ENCODE results near the gene BICC1.

BICC1 gene

GRCh38 chr10:58486821-58487220, 25.9 kb upstream of the BICC1 start:
- DNase-seq (ENCODE audit: low read depth in 1 of 2, low spot score in 1 of 2) = no peak
- in situ Hi-C loops (cut with HindIII; ENCODE audit: low pct_unique_long_range_greater_than_20kb, low sequenced_read_pairs) = no loop called here
- TF ChIP-seq JUND (IDR thresholded peaks at IDR 0.05; ENCODE audit: low read depth) = no peak

- in situ Hi-C loops (cut with HindIII; ENCODE audit: low pct_unique_long_range_greater_than_20kb, low sequenced_read_pairs) = no loop called here
- no peak for TF ChIP-seq JUND (IDR thresholded peaks at IDR 0.05; ENCODE audit: low read depth)
- DNase-seq (ENCODE audit: low read depth in 1 of 2, low spot score in 1 of 2) = no peak
Measured at GRCh38 chr10:58488921-58489320, 23.8 kb upstream of the BICC1 start.

GRCh38 chr10:58502956-58503355, 9.7 kb upstream of the BICC1 start:
- no peak for TF ChIP-seq JUND (IDR thresholded peaks at IDR 0.05; ENCODE audit: low read depth)
- in situ Hi-C loops (cut with HindIII; ENCODE audit: low pct_unique_long_range_greater_than_20kb, low sequenced_read_pairs) = no loop called here
- no peak for DNase-seq (ENCODE audit: low read depth in 1 of 2, low spot score in 1 of 2)

DNA sequence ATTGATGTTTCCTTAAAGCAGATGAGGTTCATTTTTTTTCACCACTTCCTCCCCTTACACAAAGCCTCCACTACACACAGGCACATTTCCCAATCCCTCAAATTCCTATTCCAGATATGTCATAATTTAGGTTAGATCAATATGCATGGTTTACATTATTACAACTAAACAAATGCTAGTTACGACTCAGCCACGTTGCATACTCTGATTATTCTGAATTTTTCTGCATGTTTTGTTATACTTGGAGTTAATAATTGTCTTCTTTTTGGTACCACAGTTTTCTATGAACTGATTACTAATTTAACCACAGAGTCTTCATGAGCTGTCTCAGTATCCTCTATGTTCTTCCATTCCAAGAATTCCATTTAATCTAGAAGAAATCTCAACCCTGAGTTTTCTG, 4.4 kb upstream of the BICC1 start:
- no peak for DNase-seq (ENCODE audit: low read depth in 1 of 2, low spot score in 1 of 2)
- no peak for TF ChIP-seq JUND (IDR thresholded peaks at IDR 0.05; ENCODE audit: low read depth)
- in situ Hi-C loops (cut with HindIII; ENCODE audit: low pct_unique_long_range_greater_than_20kb, low sequenced_read_pairs) = no loop called here

GRCh38 chr10:58511765-58512490, 744 bp upstream of the BICC1 start:
- no peak for DNase-seq (ENCODE audit: low read depth in 1 of 2, low spot score in 1 of 2)
- in situ Hi-C loops (cut with HindIII; ENCODE audit: low pct_unique_long_range_greater_than_20kb, low sequenced_read_pairs) = no loop called here
- no peak for TF ChIP-seq JUND (IDR thresholded peaks at IDR 0.05; ENCODE audit: low read depth)

DNA sequence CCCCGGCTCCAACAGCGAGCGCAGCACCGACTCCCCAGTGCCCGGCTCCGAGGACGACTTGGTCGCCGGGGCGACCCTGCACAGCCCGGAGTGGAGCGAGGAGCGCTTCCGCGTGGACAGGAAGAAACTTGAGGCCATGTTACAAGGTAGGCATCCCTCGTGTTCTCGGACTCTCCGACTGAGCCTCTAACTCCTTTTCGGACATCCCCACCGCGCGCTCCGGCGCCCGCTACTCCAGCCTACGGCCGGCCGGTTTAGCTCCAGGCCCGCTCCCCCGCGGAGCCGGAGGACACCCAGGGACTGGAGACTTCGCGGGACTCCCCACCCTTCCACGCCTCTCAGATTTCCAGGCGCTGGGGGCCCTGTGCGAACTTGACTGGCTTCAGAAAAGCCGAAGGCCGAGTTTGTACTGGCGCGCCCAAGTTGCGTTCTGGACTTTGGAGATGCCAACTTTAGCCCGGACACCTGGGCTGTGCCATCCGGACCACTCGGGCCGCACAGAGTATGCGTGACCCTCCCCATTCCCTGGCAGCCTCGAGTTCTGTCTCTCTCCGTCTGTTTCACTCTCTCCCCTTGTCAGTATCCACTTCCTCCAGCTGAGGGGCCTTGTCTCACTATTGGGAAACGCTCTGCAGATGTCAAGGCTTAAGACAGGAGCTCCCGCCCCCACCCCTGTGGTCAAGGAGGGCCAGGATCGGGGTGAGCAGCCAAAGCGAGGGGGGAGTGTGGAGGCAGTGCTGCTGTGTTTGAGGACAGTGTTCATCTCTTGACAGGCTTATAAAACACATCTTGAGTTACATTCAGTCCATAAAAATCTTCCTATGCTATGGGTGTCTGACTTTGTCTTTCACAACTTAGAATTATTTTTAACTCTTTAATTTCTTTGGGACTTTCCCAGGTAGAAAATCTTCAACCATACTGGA, 777 bp downstream of the BICC1 start:
- TF ChIP-seq JUND (IDR thresholded peaks at IDR 0.05; ENCODE audit: low read depth) = no peak
- in situ Hi-C loops (cut with HindIII; ENCODE audit: low pct_unique_long_range_greater_than_20kb, low sequenced_read_pairs) = no loop called here
- DNase-seq (ENCODE audit: low read depth in 1 of 2, low spot score in 1 of 2) = no peak

GRCh38 chr10:58514111-58514770, 1.6 kb downstream of the BICC1 start:
- in situ Hi-C loops (cut with HindIII; ENCODE audit: low pct_unique_long_range_greater_than_20kb, low sequenced_read_pairs) = no loop called here
- no peak for DNase-seq (ENCODE audit: low read depth in 1 of 2, low spot score in 1 of 2)
- TF ChIP-seq JUND (IDR thresholded peaks at IDR 0.05; ENCODE audit: low read depth) = no peak

DNA sequence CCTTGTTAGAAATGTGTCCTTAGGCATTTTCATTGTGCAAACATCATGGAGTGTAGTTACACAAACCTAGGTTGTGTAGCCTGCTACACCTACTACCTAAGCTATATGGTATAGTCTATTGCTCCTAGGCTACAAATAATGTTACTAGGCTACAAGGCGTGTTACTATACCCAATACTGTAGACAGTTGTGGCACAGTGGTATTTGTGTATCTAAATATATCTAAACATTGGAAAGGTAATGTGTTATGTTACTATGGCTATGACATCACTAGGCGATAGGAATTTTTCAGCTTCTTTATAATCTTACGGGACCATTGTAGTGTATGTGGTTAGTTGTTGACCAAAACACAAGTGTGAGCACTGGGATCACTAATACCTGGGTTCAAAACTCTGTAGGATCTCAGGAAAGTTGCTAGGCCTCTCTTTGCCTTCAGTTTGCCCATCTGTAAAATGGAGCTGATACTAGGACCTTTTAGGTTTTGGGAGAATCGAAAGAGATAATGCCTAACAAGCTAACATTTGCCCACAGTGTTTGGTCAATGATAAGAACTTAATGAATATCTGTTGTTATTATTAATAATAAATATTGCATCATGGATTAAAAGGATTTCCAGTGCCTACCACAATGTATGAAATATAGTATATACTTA, 2.7 kb downstream of the BICC1 start:
- DNase-seq (ENCODE audit: low read depth in 1 of 2, low spot score in 1 of 2) = peak in 1 of 2 experiments; percentile 38
- in situ Hi-C loops (cut with HindIII; ENCODE audit: low pct_unique_long_range_greater_than_20kb, low sequenced_read_pairs) = no loop called here
- no peak for TF ChIP-seq JUND (IDR thresholded peaks at IDR 0.05; ENCODE audit: low read depth)

GRCh38 chr10:58516119-58516518, 3.4 kb downstream of the BICC1 start:
- in situ Hi-C loops (cut with HindIII; ENCODE audit: low pct_unique_long_range_greater_than_20kb, low sequenced_read_pairs) = no loop called here
- TF ChIP-seq JUND (IDR thresholded peaks at IDR 0.05; ENCODE audit: low read depth) = no peak
- no peak for DNase-seq (ENCODE audit: low read depth in 1 of 2, low spot score in 1 of 2)

- no peak for TF ChIP-seq JUND (IDR thresholded peaks at IDR 0.05; ENCODE audit: low read depth)
- no peak for DNase-seq (ENCODE audit: low read depth in 1 of 2, low spot score in 1 of 2)
- in situ Hi-C loops (cut with HindIII; ENCODE audit: low pct_unique_long_range_greater_than_20kb, low sequenced_read_pairs) = no loop called here
Measured at GRCh38 chr10:58516671-58517070, 4.0 kb downstream of the BICC1 start.

DNA sequence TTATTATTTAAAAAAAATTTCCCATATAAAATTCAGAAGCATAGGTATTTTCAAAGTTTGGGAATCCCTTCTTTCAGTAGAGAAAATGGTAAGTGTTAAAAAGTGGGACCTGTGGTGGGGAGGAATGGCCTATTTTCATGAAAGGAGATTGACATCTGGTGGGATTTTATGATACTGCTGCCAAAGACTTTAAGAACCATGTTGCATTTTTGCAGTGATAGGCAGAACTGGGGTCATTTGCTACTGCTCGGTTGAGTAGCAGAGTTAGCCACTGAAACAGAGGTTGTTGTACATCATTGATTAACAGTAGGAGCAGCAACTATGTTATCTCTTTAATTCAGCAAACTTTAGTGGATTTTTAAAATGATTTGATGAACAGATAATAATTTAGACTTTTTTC, 4.4 kb downstream of the BICC1 start:
- TF ChIP-seq JUND (IDR thresholded peaks at IDR 0.05; ENCODE audit: low read depth) = no peak
- DNase-seq (ENCODE audit: low read depth in 1 of 2, low spot score in 1 of 2) = no peak
- in situ Hi-C loops (cut with HindIII; ENCODE audit: low pct_unique_long_range_greater_than_20kb, low sequenced_read_pairs) = no loop called here
